GM12865 (cell line): ENCODE results near the gene HMOX1.

ENCODE experiments used
- DNase-seq: peaks from one replicate; pipeline ENCODE4 v3.0.0; 2010; ENCODE audit warnings: low read depth
- H3K4me3 ChIP-seq: 2 replicates; pipeline ENCODE4 v1.5.1; 2011; ENCODE audit warnings: mild to moderate bottlenecking, low read depth, low read length, control low read depth
- TF ChIP-seq, protein P1 (sequence below): IDR thresholded peaks from 2 replicates; pipeline ENCODE4 v1.5.1; 2011; ENCODE audit warnings: low read length, control low read depth, low read depth, inconsistent platforms; ENCODE audit not compliant: insufficient read depth; ENCODE audit errors: missing control alignments

Gene HMOX1

DNA sequence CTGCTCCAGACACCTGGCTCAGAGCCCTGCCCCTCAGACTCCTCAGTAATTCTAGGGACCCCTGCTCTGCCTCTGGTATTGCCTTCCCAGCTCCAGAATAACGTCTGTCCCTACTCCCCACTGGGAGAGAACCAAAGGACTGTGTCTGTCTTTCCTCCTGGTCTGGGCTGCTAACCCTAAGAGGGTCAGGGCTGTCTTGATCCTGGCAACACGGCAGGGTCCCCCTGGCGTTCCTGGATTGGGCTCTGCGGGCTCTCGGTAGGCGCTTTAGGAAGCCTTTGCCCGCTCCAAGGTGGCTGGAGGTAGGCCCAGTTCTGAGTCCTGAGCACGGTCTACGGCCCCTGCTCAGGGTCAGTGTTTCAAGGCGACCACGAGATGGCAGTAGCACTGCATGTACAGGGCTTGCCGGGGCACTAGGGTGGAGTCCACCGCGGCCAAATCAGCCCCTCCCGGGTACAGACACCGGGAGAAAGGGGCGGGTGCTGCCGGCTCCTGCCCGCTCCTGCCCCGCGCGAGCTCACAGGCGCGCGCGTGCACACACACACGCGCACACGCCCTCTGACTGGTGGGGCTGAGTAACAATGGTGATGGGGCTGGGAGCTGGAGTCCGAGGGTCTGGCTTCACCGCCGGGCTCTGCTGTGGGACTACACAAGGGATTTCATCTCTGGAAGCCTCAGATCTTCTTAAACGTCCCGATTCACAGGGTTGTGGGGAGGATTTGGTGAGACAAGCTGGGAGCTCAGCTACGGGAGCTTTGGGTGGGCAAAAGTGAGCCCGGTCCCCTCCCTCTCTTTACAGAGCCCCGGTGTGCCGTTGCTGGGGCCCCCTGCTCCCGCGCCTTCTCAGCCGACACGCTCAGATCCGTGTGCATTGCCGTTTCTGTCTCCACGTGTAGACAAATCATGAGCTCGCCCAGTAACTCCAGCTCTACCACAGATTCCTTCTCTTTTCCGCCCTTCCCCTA is 30.1 kb upstream of the HMOX1 start:
- peak; percentile 95 for DNase-seq
- TF ChIP-seq, protein P1, sequence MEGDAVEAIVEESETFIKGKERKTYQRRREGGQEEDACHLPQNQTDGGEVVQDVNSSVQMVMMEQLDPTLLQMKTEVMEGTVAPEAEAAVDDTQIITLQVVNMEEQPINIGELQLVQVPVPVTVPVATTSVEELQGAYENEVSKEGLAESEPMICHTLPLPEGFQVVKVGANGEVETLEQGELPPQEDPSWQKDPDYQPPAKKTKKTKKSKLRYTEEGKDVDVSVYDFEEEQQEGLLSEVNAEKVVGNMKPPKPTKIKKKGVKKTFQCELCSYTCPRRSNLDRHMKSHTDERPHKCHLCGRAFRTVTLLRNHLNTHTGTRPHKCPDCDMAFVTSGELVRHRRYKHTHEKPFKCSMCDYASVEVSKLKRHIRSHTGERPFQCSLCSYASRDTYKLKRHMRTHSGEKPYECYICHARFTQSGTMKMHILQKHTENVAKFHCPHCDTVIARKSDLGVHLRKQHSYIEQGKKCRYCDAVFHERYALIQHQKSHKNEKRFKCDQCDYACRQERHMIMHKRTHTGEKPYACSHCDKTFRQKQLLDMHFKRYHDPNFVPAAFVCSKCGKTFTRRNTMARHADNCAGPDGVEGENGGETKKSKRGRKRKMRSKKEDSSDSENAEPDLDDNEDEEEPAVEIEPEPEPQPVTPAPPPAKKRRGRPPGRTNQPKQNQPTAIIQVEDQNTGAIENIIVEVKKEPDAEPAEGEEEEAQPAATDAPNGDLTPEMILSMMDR, result peak; percentile 90
- H3K4me3 ChIP-seq, result peak overlapping the region; percentile 50

DNA sequence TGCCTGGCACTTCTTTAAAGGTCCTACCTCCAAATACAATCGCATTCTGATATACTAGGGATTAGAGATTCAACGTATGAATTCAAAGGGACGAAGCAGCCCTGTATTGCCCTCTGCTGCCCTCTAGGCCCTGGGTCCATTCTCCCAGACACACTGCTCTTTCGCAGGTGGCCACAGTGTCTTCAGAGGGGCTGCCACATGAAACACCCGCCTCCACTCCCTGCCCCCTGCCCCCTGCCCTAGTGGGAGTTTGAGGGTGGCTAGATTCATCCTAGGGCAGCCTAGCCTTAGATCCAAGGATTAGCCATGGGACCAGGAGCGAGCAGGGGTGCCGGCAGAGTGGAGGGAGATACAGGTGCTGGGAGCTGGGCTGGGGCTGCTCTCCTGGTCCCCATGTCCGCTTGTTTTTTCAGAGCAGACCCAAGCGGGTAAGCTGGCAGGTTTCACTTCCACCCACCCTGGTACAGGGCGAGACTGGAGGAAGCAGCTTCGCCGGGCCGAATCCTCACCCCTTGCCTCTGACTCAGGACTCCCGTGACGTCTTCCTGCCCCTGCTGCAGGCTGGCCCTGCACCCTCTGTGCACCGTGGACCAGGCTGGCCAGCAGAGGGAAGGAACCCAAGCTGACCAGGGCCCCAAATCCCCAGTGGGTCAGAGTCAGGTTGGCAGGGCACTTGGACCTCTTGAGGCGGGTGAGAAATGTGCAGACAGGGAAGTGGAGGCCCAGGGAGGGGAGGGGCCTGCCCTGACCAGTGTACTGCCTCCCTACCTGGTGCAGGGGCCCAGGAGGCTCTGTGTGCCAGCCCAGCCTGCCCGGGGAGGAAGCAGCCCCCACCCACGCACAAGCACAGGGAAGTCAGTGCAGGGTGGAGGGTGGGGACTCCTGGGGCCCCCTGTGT is 28.4 kb upstream of the HMOX1 start:
- TF ChIP-seq, protein P1, result peak; percentile 28
- peak; percentile 77 for DNase-seq
- H3K4me3 ChIP-seq, result no peak overlapping the region

- peak; percentile 44 for DNase-seq
- TF ChIP-seq, protein P1, result no peak
- H3K4me3 ChIP-seq, result no peak overlapping the region
Measured at GRCh38 chr22:35353318-35353717, 27.6 kb upstream of the HMOX1 start.

GRCh38 chr22:35354068-35354467 is 26.8 kb upstream of the HMOX1 start:
- H3K4me3 ChIP-seq, result no peak overlapping the region
- no peak for DNase-seq
- TF ChIP-seq, protein P1, result no peak

GRCh38 chr22:35357883-35358621 is 22.8 kb upstream of the HMOX1 start:
- no peak overlapping the region for H3K4me3 ChIP-seq
- DNase-seq, result no peak
- TF ChIP-seq, protein P1, result no peak

GRCh38 chr22:35359380-35360065 is 21.4 kb upstream of the HMOX1 start:
- TF ChIP-seq, protein P1, result no peak
- H3K4me3 ChIP-seq, result no peak overlapping the region
- DNase-seq, result no peak
